Mesodermal cell (in vitro differentiated cells): ENCODE data around the gene PPP1R13L.
"Not testable (repeated sequence)": the region's sequence is repeated elsewhere in the genome, so short reads cannot be mapped to it uniquely, and the experiment has no call there.

ENCODE experiments used
- H3K27ac ChIP-seq: 2 replicates; pipeline ENCODE4 v1.7.0; 2013; ENCODE audit warnings: mild to moderate bottlenecking, low read depth, low read length, moderate library complexity; ENCODE audit not compliant: severe bottlenecking
- H3K36me3 ChIP-seq: 2 replicates; pipeline ENCODE4 v1.7.1; 2013; ENCODE audit warnings: mild to moderate bottlenecking, low read length, moderate library complexity; ENCODE audit not compliant: control insufficient read depth, insufficient read depth
- H3K4me1 ChIP-seq: one replicate; pipeline ENCODE4 v1.7.1; 2013; ENCODE audit warnings: mild to moderate bottlenecking, low read length; ENCODE audit not compliant: insufficient read depth, control insufficient read depth, poor library complexity, severe bottlenecking
- H3K4me3 ChIP-seq: 2 replicates; pipeline ENCODE4 v1.7.0; 2013; ENCODE audit warnings: low read length, control low read depth, mild to moderate bottlenecking; ENCODE audit not compliant: insufficient read depth, poor library complexity, severe bottlenecking; ENCODE audit errors: extremely low read depth
- H3K9me3 ChIP-seq: 2 replicates; pipeline ENCODE4 v1.7.1; 2013; ENCODE audit warnings: mild to moderate bottlenecking, low read length, moderate library complexity; ENCODE audit not compliant: control insufficient read depth
- WGBS, 2 experiments: methylation state at CpG; one replicate each; pipeline ENCODE4 v1.1.5; 2013; ENCODE audit warnings: missing lambda C conversion rate in 2 of 2; ENCODE audit not compliant: insufficient coverage in 2 of 2; 5-methylcytosine and 5-hydroxymethylcytosine counted together

PPP1R13L gene

DNA sequence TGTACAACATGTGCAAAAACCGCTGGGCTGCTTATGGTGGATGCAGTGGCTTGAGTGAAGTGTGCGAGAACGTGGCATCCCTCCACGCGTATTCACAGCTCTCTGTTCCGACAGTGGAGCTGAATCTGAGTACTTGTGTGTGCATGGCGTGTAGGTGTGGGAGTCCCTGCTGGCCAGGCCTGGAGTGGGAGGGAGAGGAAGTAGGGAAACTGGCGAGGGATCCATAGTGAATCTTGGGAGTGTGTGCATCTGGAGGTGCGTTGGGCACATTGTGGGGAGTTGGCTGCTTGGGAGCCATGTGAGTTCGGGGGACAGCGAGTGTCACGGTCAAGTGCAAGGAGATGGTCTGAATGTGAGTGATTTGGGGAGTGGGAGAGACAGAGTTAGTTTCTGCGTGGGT lies 62.0 kb downstream of the PPP1R13L start:
- no peaks in the 10 kb centered on the region for H3K36me3 ChIP-seq
- WGBS, 2 experiments: 83 to 88% methylated on average over 11 of the region's 13 CpGs
- H3K4me1 ChIP-seq: no peaks in the 10 kb centered on the region
- no peak overlapping the region for H3K27ac ChIP-seq
- H3K9me3 ChIP-seq: no peaks in the 10 kb centered on the region
- H3K4me3 ChIP-seq: no peak overlapping the region

DNA sequence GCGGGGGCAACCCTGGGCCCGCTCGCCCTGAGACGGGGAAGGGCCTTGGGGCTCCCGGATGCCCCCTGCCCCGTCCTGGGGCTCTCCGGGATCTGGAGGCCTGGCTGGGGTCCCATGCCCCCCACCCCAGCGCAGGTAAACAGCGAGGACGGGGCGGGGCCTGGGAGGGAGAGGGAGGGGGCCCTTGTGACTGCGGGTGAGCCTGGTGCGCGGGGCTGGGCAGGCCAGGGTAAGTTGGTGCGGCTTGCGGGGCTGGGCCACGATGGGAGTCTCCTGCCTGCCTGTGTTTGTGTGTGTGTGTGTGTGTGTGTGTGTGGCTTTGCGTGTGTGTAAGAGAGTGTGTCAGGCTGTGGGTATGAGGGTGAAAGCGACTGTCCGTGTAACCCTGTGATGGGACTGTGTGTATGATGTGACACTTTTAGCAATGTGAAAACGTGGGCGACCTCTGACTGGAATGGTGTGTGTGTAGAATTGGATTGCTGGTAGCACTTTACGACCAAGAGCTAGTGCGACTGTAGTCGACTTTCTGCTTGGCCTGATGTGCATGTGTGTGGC lies 63.9 kb downstream of the PPP1R13L start:
- peak overlapping the region; percentile 36 for H3K4me3 ChIP-seq
- no peak overlapping the region for H3K27ac ChIP-seq
- 21 to 28% methylated on average over 13 to 25 of the region's 25 CpGs for WGBS, 2 experiments
- H3K9me3 ChIP-seq: no peaks in the 10 kb centered on the region
- no peaks in the 10 kb centered on the region for H3K4me1 ChIP-seq
- H3K36me3 ChIP-seq: no peaks in the 10 kb centered on the region

DNA sequence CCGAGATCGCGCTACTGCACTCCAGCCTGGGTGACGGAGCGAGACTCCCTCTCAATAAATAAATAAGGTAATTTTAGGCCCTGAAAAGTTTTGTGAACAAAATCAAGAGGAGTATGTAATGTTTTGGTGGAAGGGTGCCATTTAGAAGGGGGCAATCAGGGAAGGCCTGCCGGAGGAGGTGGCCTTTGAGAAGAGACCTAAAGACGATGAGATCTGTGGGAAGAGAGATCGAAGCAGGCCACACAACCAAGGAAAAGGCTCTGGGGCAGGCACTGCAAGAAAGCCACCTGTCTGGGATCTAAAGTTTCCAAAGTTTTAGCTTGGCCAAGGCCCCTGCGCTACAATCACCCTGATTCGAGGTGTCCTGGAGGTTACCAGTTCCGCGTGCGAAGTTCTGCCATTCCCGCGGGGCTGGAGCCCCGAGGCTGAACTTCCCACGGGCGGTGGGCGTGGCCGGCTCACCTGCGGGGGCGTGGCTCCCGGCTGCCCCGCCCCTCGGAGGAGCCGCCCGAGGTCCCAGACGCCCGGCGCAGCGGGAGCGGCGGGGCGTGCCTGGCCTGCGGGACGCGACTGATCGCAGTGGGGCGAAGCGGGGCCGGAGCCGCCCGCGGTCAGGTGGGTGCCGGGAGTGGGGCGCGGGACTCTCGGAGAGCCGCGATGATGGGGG lies 64.5 kb downstream of the PPP1R13L start, which contains the start of gene KLC3:
Gene KLC3, plus strand, starts transcription at position 519 of the 667 bp plus-strand sequence. CDS start 4,792 bp downstream, outside the sequence.
- 9 to 15% methylated on average over 29 to 36 of the region's 50 CpGs for WGBS, 2 experiments

DNA sequence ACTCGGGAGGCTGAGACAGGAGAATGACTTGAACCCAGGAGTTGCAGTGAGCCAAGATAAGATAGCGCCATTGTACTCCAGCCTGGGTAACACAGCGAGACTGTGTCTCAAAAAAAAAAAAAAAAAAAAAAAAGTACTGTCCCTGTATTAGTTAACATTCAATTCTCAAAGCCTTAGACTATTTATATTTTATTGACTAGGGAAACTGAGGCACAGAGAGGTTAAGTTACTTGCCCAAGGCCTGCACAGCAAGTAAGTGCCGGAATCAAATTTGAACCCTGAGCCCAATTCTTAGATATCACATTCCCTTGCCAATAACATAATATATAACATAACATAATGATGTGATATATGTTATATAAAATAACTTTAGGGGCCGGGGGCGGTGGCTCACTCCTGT lies 65.2 kb downstream of the PPP1R13L start:
- no peaks in the 10 kb centered on the region for H3K4me1 ChIP-seq
- H3K27ac ChIP-seq: no peak overlapping the region
- no peaks in the 10 kb centered on the region for H3K36me3 ChIP-seq
- WGBS, 2 experiments: 92 to 100% methylated on average over 2 to 3 of the region's 6 CpGs
- no peak overlapping the region for H3K4me3 ChIP-seq
- no peaks in the 10 kb centered on the region for H3K9me3 ChIP-seq

More for the DNA sequence above, 64.5 kb downstream of the PPP1R13L start, which contains the start of gene KLC3:
- no peak within 1 kb of the TSS for H3K27ac ChIP-seq
- peak within 1 kb of the TSS; percentile 36 for H3K4me3 ChIP-seq
- H3K4me1 ChIP-seq: no peaks in the 10 kb centered on the region
- H3K36me3 ChIP-seq: no peaks in the 10 kb centered on the region
- no peaks in the 10 kb centered on the region for H3K9me3 ChIP-seq

DNA sequence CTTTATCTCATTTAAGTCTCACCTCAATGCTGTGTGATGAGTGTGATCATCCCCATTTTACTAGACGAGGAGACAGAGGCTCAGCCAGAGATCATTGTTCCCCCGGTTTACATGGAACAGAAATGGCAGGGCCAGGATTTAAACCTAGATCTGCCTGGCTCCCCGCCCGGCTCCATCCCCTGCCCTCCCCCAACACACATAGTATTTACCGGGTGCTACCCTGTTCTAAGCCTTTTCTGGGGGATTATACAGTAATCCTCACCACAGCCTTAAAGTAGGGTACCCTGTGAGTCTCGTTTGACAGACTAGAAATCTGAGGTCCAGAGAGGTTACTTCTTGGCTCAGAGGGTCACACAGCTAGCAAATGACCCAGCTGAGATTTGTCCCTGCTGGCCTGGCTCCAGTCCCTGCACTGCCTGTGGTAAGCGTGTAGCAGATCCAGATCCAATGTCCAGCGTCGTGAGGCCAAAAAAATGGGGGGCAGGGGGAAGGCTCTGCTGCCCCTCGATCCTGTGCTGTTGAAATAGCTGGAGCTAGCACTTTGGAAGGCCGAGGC lies 68.1 kb downstream of the PPP1R13L start:
- Histone ChIP-seq H3K27ac (no peak overlapping the region), H3K4me3 (no peak overlapping the region), H3K9me3 (no peaks in the 10 kb centered on the region), H3K4me1 (no peaks in the 10 kb centered on the region), H3K36me3 (no peaks in the 10 kb centered on the region)
- WGBS, 2 experiments: 82 to 87% methylated on average over 9 to 11 of the region's 11 CpGs

DNA sequence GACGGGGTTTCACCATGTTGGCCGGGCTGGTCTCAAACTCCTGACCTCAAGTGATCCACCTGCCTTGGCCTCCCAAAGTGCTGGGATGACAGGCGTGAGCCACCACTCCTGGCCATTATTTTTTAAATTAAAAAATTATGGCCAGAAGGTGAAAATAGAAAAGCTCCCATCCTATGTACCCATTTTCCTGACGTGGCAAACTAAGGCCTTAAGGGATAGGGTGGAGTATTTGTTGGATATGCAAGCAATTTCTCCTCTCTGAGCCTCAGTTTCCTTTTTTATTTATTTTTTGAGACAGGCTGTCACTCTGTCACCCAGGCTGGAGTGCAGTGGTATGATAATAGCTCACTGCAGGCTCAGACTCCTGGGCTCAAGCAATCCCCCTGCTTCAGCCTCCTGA lies 70.0 kb downstream of the PPP1R13L start:
- H3K36me3 ChIP-seq, H3K4me1 ChIP-seq, H3K4me3 ChIP-seq, H3K27ac ChIP-seq, H3K9me3 ChIP-seq: not testable (repeated sequence)
- 100% methylated on average over 2 of the region's 4 CpGs for WGBS, 2 experiments

DNA sequence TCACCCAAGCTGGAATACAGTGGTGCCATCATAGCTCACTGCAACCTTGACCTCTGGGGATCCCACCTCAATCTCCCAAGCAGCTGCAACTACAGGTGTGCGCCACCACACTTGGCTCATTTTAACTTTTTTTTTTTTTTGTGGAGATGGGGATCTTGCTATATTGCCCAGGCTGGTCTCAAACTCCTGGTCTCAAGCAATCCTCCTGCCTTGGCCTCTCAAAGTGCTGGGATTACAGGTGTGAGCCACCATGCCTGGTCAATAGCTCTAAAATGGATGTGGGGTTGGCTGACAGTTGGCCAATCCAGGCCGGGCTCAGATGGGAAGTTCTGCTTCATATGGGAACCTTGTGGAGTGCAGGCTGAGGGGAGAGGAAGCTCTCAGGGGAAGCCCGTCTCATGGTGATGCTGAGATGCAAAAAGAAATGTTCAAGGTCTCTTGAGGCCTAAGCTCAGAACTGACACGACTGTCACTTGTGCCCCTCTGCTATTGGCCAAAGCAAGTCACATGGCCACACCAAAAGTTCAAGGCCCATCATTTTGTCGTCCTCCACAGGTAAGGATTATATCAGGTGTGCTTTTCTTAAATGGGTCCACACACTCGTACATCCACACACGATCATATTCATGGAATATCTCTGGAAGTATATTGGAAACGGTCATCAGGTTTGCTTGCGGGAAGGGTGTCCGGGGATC lies 71.1 kb downstream of the PPP1R13L start:
- 84 to 90% methylated on average over 3 to 6 of the region's 10 CpGs for WGBS, 2 experiments
- no peaks in the 10 kb centered on the region for H3K4me1 ChIP-seq

DNA sequence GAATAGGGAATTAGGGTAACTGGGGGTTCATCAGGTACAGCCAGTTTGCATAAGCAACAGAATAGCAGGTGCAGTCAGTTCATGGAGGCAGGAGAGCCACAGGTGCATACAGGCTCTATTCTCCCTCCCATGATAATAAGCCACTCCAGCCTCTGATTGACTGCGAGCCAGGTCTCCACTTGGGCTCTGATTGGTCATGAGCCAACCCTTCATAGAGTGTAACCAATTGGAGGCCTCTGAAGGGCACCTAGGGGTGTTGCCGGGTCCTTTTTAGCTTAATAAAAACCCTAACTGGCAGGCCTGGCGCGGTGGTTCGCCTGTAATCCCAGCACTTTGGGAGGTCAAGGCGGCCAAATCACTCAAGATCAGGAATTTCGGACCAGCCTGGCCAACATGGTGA lies 73.5 kb downstream of the PPP1R13L start:
- H3K4me3 ChIP-seq: no peak overlapping the region
- WGBS, 2 experiments: 85 to 93% methylated on average over 7 of the region's 7 CpGs
- no peak overlapping the region for H3K27ac ChIP-seq
- no peaks in the 10 kb centered on the region for H3K4me1 ChIP-seq
- H3K36me3 ChIP-seq: no peaks in the 10 kb centered on the region
- H3K9me3 ChIP-seq: no peaks in the 10 kb centered on the region

More for the DNA sequence above, 71.1 kb downstream of the PPP1R13L start:
- Histone ChIP-seq H3K27ac (no peak overlapping the region), H3K36me3 (no peaks in the 10 kb centered on the region), H3K4me3 (no peak overlapping the region), H3K9me3 (no peaks in the 10 kb centered on the region)
